ENCODE data around the gene OR6C74.

- TF ChIP-seq, protein P1, sequence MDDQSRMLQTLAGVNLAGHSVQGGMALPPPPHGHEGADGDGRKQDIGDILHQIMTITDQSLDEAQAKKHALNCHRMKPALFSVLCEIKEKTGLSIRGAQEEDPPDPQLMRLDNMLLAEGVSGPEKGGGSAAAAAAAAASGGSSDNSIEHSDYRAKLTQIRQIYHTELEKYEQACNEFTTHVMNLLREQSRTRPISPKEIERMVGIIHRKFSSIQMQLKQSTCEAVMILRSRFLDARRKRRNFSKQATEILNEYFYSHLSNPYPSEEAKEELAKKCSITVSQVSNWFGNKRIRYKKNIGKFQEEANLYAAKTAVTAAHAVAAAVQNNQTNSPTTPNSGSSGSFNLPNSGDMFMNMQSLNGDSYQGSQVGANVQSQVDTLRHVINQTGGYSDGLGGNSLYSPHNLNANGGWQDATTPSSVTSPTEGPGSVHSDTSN (CRISPR knock-in tag; IDR thresholded peaks at IDR 0.05): no peak
- no peak for TF ChIP-seq CTCF (tag by site-specific recombination; IDR thresholded peaks at IDR 0.05)
- TF ChIP-seq SP7 (tag by site-specific recombination; IDR thresholded peaks at IDR 0.05): no peak
- no peak for TF ChIP-seq ZNF433 (tag by site-specific recombination; IDR thresholded peaks at IDR 0.05; ENCODE audit: low read depth)
- TF ChIP-seq ZNF707 (tag by site-specific recombination; IDR thresholded peaks at IDR 0.05): no peak
- TF ChIP-seq YY1 (tag by site-specific recombination; IDR thresholded peaks at IDR 0.05): no peak
- TF ChIP-seq ZNF785 (tag by site-specific recombination; IDR thresholded peaks at IDR 0.05): no peak
- no peak for TF ChIP-seq ZNF416 (tag by site-specific recombination; IDR thresholded peaks at IDR 0.05)
- no peak for TF ChIP-seq ZNF138 (tag by site-specific recombination; IDR thresholded peaks at IDR 0.05; ENCODE audit: borderline replicate concordance)
- no peak for TF ChIP-seq EGR2 (tag by site-specific recombination; IDR thresholded peaks at IDR 0.05; ENCODE audit: low read depth)
- no peak for TF ChIP-seq ZNF280C (tag by site-specific recombination; IDR thresholded peaks at IDR 0.05)
These were observed 45.6 kb downstream of the OR6C74 start for GRCh38 chr12:55289999-55290398.
